DOHH2 (cell line): ENCODE results near the gene PITX1.

Experiments used
- CTCF ChIP-seq: fragments of 200-600 bp; sonication (generic); IDR thresholded peaks from one replicate; pipeline ENCODE4 v1.5.1; 2014; ENCODE audit warnings: antibody characterized with exemption, mild to moderate bottlenecking, low read depth, low read length; ENCODE audit not compliant: poor library complexity, severe bottlenecking
- EZH2phosphoT487 ChIP-seq: fragments of 200-600 bp; sonication (generic); IDR thresholded peaks from 2 replicates; pipeline ENCODE4 v1.6.1; 2017; ENCODE audit warnings: borderline replicate concordance, mild to moderate bottlenecking, antibody characterized with exemption, low read length, moderate library complexity, mixed read lengths

- TF ChIP-seq CTCF: no peak
- TF ChIP-seq EZH2phosphoT487: no peak
Observed at GRCh38 chr5:135040333-135041144, 6.5 kb upstream of the PITX1 start.
